Osteocyte (in vitro differentiated cells): ENCODE results near the gene CETP. TPM values are rescaled to one million over a fixed set of nuclear protein-coding genes. Genes with fewer than 3 reads are reported as not detected.

Experiments
- DNase-seq: peaks from one replicate; pipeline ENCODE4 v3.0.0; 2021; ENCODE audit warnings: mixed read lengths; ENCODE audit not compliant: unreplicated experiment; ENCODE audit errors: extremely low spot score
- H3K27ac Mint-ChIP-seq: one replicate; pipeline ENCODE4 v1.8.0; 2021; ENCODE audit warnings: mild to moderate bottlenecking, mixed read lengths; ENCODE audit not compliant: unreplicated experiment
- H3K27me3 Mint-ChIP-seq: one replicate; pipeline ENCODE4 v1.8.0; 2021; ENCODE audit warnings: mixed read lengths; ENCODE audit not compliant: unreplicated experiment
- H3K36me3 Mint-ChIP-seq: one replicate; pipeline ENCODE4 v1.8.0; 2021; ENCODE audit warnings: mixed read lengths; ENCODE audit not compliant: unreplicated experiment
- H3K4me1 Mint-ChIP-seq: one replicate; pipeline ENCODE4 v1.8.0; 2021; ENCODE audit warnings: mixed read lengths; ENCODE audit not compliant: unreplicated experiment
- H3K4me3 Mint-ChIP-seq: one replicate; pipeline ENCODE4 v1.8.0; 2021; ENCODE audit warnings: mild to moderate bottlenecking, moderate library complexity, mixed read lengths; ENCODE audit not compliant: unreplicated experiment
- H3K9me3 Mint-ChIP-seq: one replicate; pipeline ENCODE4 v1.8.0; 2021; ENCODE audit warnings: mixed read lengths; ENCODE audit not compliant: unreplicated experiment
- total RNA-seq: library from RNA; stranded (reverse); gene quantifications from 2 replicates; pipeline ENCODE4 v1.2.1, GENCODE V29; 2021
- TF ChIP-seq, protein P1 (sequence below): fragments of 200-600 bp; sonication (generic); IDR thresholded peaks from 2 replicates; pipeline ENCODE4 v1.5.0; 2021; ENCODE audit warnings: antibody characterized with exemption, mild to moderate bottlenecking, moderate library complexity

CETP gene
- total RNA-seq, 1 donor from 2014 or later, result not detected

DNA sequence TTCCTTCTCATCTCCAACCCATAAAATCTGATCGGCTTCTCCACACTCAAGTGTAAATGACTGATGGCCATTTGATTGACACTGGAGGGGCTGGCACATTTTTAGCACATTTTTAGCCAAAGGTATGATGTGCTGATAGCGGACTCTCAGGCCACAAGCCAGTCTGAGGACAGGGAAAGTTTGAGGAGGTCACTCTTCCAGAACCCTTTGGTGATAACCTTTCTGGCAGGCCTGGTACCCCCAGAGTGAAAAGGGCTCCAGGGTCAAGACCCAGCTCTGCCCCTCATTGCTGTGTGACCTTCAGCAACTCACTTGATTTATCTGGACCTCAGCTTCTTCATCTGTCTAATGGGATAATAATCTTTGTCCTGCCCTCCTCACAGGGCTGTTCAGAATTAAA is 25.9 kb downstream of the CETP start:
- no peak overlapping the region for H3K27ac Mint-ChIP-seq
- TF ChIP-seq, protein P1, sequence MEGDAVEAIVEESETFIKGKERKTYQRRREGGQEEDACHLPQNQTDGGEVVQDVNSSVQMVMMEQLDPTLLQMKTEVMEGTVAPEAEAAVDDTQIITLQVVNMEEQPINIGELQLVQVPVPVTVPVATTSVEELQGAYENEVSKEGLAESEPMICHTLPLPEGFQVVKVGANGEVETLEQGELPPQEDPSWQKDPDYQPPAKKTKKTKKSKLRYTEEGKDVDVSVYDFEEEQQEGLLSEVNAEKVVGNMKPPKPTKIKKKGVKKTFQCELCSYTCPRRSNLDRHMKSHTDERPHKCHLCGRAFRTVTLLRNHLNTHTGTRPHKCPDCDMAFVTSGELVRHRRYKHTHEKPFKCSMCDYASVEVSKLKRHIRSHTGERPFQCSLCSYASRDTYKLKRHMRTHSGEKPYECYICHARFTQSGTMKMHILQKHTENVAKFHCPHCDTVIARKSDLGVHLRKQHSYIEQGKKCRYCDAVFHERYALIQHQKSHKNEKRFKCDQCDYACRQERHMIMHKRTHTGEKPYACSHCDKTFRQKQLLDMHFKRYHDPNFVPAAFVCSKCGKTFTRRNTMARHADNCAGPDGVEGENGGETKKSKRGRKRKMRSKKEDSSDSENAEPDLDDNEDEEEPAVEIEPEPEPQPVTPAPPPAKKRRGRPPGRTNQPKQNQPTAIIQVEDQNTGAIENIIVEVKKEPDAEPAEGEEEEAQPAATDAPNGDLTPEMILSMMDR, result no peak
- no peak overlapping the region for H3K4me3 Mint-ChIP-seq
- H3K36me3 Mint-ChIP-seq, result no peaks in the 10 kb centered on the region
- no peaks in the 10 kb centered on the region for H3K9me3 Mint-ChIP-seq
- no peaks in the 10 kb centered on the region for H3K27me3 Mint-ChIP-seq
- peaks cover 47% of the 10 kb centered on the region for H3K4me1 Mint-ChIP-seq
- DNase-seq, result no peak

DNA sequence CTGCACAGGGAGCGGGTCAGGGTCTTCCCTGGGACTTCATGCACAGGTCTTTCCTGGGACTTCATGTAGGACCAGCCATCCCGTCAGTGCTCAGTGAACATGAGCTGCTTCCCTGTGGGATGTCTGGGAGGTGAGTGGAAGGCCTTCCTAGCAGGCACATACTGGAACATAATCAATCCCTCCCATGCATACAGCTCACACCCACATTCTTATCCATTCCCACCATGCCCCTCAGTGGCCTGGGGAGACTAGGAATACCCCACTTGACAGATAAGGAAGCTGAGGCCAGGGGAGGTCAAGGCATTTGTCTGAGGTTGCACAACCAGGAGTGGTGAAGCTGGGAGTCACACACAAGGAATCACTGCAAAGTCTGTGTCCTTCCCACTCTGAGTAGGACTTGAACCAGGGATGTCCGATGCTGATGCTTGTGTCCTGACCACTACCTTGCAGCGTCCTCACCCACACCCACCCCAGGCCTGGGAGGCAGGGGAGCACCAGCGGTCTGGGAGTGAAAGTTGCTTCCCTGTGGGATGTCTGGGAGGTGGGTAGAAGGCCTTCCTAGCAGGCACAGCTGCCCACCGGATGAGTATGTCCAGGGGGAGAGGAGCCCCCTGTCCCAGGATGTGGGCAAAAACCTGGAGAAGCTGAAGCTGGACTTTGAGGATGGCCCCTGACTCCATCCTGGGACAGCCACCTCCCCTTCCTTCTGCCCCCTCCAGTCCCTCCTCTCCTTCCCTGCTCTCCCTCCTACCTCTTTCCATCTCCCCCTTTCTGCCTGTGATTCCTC is 26.6 kb downstream of the CETP start:
- Mint-ChIP-seq H3K27ac (peak overlapping the region; percentile 96), H3K9me3 (no peaks in the 10 kb centered on the region), H3K27me3 (no peaks in the 10 kb centered on the region), H3K4me1 (peaks cover 51% of the 10 kb centered on the region), H3K4me3 (peak overlapping the region; percentile 98), H3K36me3 (no peaks in the 10 kb centered on the region)
- TF ChIP-seq, protein P1, result no peak
- DNase-seq, result no peak

DNA sequence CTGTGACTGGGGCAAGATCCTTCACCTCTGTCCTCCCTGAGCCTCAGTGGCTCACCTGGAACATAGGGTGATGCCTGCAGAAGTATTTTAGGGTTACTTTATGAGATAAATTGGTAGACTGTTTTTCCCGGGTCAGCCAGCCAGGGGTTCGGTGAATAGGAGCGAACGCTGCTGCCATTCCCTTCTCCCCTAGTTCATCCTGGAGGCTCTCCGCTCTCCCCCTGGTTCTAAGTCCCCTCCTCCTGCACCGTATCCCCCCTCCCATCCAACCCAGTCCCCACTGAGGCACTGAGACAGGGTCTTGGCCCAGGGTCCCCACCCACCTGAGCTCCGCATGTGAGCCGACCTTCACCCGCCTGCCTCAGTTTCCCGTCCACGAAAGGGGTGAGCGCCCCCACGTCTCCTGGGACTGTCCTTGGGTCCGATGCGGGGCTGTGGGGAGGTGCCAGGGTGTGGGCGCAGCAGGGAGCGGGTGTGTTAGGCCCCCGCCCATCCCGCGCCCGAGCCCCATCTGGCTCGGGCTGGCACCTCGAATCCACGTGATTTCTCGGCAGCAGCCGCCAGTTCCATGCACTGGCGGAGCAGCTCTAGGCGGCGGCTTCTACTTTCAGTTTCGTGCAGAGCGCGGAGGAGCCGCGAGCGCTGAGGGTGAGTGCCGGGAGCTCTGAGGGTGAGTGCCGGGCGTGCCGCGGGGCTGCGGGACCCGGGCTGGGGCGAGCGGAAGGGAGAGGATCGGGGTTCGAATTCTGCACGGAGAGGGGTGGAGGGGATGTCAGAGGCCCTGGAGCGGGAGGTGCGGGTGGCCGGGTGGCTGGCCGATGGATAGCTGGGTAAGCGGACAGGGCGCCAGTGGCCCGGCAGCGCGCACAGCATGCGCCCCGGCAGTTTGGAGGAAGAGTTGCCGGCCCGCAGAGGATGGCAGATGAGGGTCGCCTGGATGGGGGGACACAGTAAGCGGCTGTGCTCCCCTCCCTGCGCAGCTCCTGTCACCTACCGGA is 27.5 kb downstream of the CETP start, which contains the start of gene NLRC5:
TSS of gene NLRC5 (plus strand) at position 610 of the 998 bp plus-strand sequence. CDS start 31,156 bp downstream, outside the sequence.
- Mint-ChIP-seq H3K27me3 (no peaks in the 10 kb centered on the region), H3K9me3 (no peaks in the 10 kb centered on the region)

DNA sequence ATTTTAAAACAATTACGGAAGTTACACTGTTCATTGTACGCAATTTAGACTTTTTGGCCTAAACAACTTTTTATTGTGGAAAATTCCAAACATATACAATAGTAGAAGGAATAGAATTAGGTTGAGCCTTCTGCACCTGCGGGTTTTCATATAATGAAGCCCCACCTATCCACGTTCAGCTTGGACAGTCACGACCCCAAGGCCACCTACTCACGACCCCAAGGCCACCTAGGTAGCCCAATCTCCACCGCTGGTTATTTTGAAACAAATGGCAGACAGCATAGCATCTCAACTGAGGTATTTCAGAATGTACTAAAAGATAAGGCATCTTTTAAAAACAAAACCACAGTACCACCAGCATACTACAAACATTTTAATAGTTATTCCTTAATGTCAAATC is 28.2 kb downstream of the CETP start:
- Mint-ChIP-seq H3K27me3 (no peaks in the 10 kb centered on the region), H3K9me3 (no peaks in the 10 kb centered on the region), H3K27ac (peak overlapping the region; percentile 96), H3K4me3 (peak overlapping the region; percentile 98), H3K4me1 (peaks cover 53% of the 10 kb centered on the region), H3K36me3 (no peaks in the 10 kb centered on the region)
- TF ChIP-seq, protein P1, result no peak
- DNase-seq, result no peak

More for the DNA sequence above, 27.5 kb downstream of the CETP start, which contains the start of gene NLRC5:
- Mint-ChIP-seq H3K4me1 (peaks cover 54% of the 10 kb centered on the region), H3K4me3 (peak within 1 kb of the TSS; percentile 98), H3K36me3 (no peaks in the 10 kb centered on the region), H3K27ac (peak within 1 kb of the TSS; percentile 96)
- TF ChIP-seq, protein P1, result no peak
- DNase-seq, result peak; percentile 94
